Stimulated activated CD8-positive, alpha-beta memory T cell treated with anti-CD3 and anti-CD28 coated beads, Interleukin-12 subunit alpha, Interleukin-12 subunit beta, amount 100 ng/mL, for 1 hour (primary cell): ENCODE results near the gene HNRNPDL.
A peak's percentile ranks its signal among the peaks of the same experiment; 100 is the strongest.
"Not testable (repeated sequence)": the region's sequence is repeated elsewhere in the genome, so short reads cannot be mapped to it uniquely, and the experiment has no call there.

ENCODE experiments used
- DNase-seq: peaks from one replicate; pipeline ENCODE4 v3.0.0-alpha.2; 2020; ENCODE audit warnings: low read depth

Gene HNRNPDL

GRCh38 chr4:82386312-82386711 lies 44.0 kb downstream of the HNRNPDL start:
- DNase-seq: not testable (repeated sequence)

DNA sequence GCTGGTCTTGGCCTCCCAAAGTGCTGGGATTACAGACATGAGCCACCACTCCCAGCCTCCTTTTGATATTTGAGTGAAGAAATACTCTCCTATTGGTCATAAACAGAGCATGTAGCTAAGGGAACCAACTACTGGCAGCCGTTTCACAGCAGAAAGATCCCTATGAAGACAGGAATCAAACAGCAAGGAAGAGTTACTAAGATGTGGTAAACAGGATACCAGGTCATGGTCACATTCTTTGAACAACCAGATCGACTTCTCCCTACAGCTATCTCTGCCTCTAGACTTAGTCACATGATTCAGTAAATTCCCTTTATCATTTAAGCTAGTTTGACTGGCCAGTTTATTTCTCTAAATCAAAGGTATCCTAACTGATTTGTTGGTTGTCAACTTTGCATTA lies 47.5 kb downstream of the HNRNPDL start:
- no peak for DNase-seq

DNA sequence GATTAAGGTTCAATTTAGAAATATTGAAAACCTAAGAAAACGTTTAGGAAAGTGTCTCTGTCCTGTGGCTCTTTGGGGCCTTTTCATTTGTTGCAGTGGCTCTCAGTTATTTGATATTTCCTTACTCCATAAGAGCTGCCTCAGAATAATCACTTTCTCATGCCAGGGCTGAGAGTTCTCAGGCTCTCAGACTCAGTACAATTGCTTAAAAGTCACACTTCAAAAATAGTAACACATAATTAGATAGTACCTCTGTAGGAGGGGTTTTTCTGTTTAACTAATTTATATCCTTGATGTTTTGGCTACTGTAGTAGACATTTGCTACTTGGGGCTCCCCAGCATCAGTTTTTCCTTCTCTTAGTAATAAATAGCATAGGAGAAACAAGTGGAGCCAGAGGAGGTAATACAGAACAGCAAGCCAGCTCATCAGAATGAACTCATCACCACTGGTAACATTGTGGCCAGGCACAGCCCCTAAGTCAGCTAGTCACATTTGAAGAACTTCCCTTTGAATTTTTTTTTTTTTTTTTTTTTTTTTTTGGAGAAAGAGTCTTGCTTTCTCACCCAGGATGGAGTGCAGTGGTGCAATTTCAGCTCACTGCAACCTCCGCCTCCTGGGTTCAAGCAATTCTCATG lies 48.5 kb downstream of the HNRNPDL start:
- no peak for DNase-seq

DNA sequence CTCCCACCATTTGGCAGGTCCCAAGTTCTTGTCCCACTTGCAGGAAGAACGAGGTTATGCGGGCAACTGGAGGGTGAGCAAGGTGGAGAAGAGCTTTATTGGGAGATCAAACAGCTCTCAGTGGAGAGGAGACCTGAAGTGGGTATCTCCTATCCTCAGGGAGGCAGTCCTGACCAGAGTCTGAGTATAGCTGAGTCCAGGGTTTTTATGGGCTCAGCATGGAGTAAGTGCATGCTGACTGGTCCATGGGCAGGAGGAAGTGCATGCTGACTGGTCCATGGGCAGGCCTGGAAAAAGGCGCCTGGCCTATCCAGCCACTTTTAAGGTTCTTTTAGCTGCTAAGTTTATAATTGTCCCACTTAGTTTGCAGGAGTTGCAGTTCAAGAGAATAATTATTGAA lies 49.0 kb downstream of the HNRNPDL start:
- no peak for DNase-seq

DNA sequence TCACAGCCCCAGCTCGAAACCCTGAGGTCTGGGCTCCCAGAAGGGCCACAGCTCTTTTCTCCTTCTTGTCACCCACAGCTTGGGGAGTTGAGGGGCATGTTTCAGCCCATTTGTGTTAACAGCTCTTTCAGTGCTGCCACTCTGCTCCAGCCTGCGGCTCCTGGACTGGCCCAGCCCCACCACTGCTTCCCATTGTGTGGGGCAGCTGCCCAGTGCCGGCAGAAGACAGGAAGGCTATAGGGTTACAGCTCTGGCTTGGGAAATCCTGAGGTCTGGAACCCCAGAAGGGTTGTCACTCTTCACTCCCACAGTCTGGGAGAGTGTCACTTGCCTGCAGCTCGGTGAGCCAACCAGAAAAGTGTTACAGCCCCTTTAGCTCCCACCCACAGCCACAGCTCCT lies 49.4 kb downstream of the HNRNPDL start:
- no peak for DNase-seq

DNA sequence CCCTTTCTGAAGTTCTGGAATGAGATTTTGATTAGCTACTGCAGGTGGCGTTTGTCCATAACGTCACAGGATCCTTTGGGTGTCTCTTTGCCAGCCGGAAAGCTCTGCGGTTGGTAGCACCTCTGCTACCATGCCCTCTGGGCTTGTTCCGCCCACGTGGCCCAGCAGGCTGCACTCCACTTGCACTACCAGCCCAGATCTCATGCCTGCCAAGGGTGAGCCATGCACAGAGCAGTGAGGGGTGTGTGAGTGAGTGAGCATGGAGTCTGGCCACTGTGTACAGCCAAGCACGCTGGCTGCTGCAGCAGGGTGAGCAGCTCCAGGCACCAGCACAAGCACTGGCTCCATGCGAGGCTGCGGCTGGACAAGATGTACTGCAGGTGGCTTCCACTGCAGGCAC lies 49.9 kb downstream of the HNRNPDL start:
- no peak for DNase-seq

DNA sequence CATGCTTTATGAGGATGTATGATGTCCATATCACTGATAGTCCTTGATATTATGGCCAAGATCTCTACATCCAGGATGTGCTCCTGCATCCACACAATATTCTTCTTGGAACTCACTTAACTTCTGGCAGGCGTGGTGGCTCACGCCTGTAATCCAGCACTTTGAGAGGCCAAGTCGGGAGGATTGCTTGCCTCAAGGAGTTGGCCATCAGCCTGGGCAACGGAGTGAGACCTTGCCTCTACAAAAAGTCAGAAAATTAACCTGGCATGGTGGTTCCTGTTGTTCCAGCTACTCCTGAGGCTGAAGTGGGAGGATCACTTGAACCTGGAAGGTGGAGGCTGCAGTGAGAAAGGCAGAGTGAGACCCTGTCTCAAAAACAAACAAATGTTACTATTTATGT lies 54.2 kb downstream of the HNRNPDL start:
- DNase-seq: no peak

- DNase-seq: peak; percentile 86
Measured at GRCh38 chr4:82373816-82374625, 56.2 kb downstream of the HNRNPDL start, which contains the start of gene HNRNPD. HNRNPD (minus strand) TSS chr4:82373991; CDS start chr4:82373678, 313 bp downstream.

- DNase-seq: no peak
Measured at GRCh38 chr4:82373486-82373815, 56.8 kb downstream of the HNRNPDL start.
